Measurements from ENCODE around the gene RBM46.
"Not testable (repeated sequence)": the region's sequence is repeated elsewhere in the genome, so short reads cannot be mapped to it uniquely, and the experiment has no call there.

Gene RBM46

GRCh38 chr4:154836513-154836912 lies 55.4 kb downstream of the RBM46 start:
- no peak for DNase-seq (ENCODE audit: low read depth)

GRCh38 chr4:154838155-154838554 lies 57.1 kb downstream of the RBM46 start:
- no peak for DNase-seq (ENCODE audit: low read depth)

GRCh38 chr4:154838694-154839093 lies 57.6 kb downstream of the RBM46 start:
- DNase-seq (ENCODE audit: low read depth) = no peak

- DNase-seq (ENCODE audit: low read depth) = no peak
Observed at GRCh38 chr4:154854362-154854761, 73.3 kb downstream of the RBM46 start.

- no peak for DNase-seq (ENCODE audit: low read depth)
Observed at GRCh38 chr4:154858166-154858565, 77.1 kb downstream of the RBM46 start.

GRCh38 chr4:154868414-154869194 lies 87.5 kb downstream of the RBM46 start:
- no peak for DNase-seq (ENCODE audit: low read depth)

- no peak for DNase-seq (ENCODE audit: low read depth)
Observed at GRCh38 chr4:154869301-154869700, 88.2 kb downstream of the RBM46 start.

GRCh38 chr4:154872198-154872597 lies 91.1 kb downstream of the RBM46 start:
- DNase-seq (ENCODE audit: low read depth) = no peak

- not testable (repeated sequence) for DNase-seq (ENCODE audit: low read depth)
Observed at GRCh38 chr4:154874049-154874448, 93.0 kb downstream of the RBM46 start.

- no peak for DNase-seq (ENCODE audit: low read depth)
Observed at GRCh38 chr4:154877110-154877760, 96.2 kb downstream of the RBM46 start.
